ENCODE results near the gene TASOR.

The TASOR gene

DNA sequence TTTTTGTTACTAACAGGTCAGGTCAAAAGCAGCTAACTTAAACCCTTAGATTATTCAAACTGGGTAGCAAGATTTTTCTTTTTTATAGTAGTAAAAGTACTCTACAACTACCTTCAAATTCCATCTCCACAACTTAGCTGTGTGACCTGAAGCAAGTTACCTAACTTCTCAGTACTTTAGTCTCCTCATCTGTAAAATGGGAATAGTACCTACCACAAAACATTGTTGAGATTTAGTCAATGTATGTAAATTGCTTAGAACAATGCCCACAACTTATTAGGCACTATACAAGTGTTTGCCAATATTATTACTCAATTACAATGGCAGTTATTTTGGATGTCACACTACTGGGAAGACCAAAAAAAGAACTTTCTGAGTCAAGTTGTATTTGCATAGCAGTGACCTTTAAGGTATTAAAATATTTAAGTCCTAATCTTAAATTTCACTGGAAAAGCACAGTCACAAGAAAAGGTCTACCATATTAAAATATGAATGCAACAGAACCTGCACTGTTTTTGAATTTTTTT, 2.9 kb downstream of the TASOR start:
- Histone ChIP-seq H3K27me3 (replicated peaks; ENCODE audit: control insufficient read depth, insufficient read depth, low read length) (no peaks in the 10 kb centered on the region), H3K4me3 (replicated peaks; ENCODE audit: low read depth, low read length) (peak overlapping the region; percentile 87), H3K36me3 (ENCODE audit: control insufficient read depth, insufficient read depth, low read length) (no peaks in the 10 kb centered on the region)
- no peak for DNase-seq (ENCODE audit: extremely low read depth, insufficient read length)
- no peak for TF ChIP-seq CTCF (IDR thresholded peaks at IDR 0.05; ENCODE audit: insufficient read depth, low read length, poor library complexity, severe bottlenecking)

DNA sequence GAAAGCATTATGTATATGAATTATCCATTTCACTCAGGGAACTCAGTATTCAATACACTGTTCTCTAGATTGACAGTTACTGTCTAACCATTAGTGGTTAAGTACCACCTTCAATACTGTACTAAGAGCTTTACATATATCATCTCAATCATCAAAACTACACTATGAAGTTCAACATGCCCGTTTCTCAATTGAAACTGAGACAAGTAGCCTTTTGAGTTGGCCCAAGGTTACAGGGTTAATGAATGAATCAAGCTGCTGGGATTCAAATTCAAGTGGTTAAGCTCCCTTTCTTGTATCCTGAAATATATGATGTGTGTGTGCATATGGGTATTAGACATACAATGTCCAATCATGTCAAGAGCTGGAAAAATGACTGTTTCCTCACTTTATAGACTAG, 5.8 kb downstream of the TASOR start:
- peaks cover 2% of the 10 kb centered on the region for H3K36me3 ChIP-seq (ENCODE audit: control insufficient read depth, insufficient read depth, low read length)
- no peaks in the 10 kb centered on the region for H3K27me3 ChIP-seq (replicated peaks; ENCODE audit: control insufficient read depth, insufficient read depth, low read length)
- TF ChIP-seq CTCF (IDR thresholded peaks at IDR 0.05; ENCODE audit: insufficient read depth, low read length, poor library complexity, severe bottlenecking): no peak
- no peak for DNase-seq (ENCODE audit: extremely low read depth, insufficient read length)
- H3K4me3 ChIP-seq (replicated peaks; ENCODE audit: low read depth, low read length): no peak overlapping the region

GRCh38 chr3:56673781-56674457, 9.1 kb downstream of the TASOR start:
- no peak overlapping the region for H3K4me3 ChIP-seq (replicated peaks; ENCODE audit: low read depth, low read length)
- DNase-seq (ENCODE audit: extremely low read depth, insufficient read length): no peak
- peaks cover 4% of the 10 kb centered on the region for H3K36me3 ChIP-seq (ENCODE audit: control insufficient read depth, insufficient read depth, low read length)
- no peaks in the 10 kb centered on the region for H3K27me3 ChIP-seq (replicated peaks; ENCODE audit: control insufficient read depth, insufficient read depth, low read length)
- no peak for TF ChIP-seq CTCF (IDR thresholded peaks at IDR 0.05; ENCODE audit: insufficient read depth, low read length, poor library complexity, severe bottlenecking)

GRCh38 chr3:56667973-56668579, 15.0 kb downstream of the TASOR start:
- DNase-seq (ENCODE audit: extremely low read depth, insufficient read length): no peak
- Histone ChIP-seq H3K4me3 (replicated peaks; ENCODE audit: low read depth, low read length) (no peak overlapping the region), H3K36me3 (ENCODE audit: control insufficient read depth, insufficient read depth, low read length) (peaks cover 13% of the 10 kb centered on the region), H3K27me3 (replicated peaks; ENCODE audit: control insufficient read depth, insufficient read depth, low read length) (no peaks in the 10 kb centered on the region)
- no peak for TF ChIP-seq CTCF (IDR thresholded peaks at IDR 0.05; ENCODE audit: insufficient read depth, low read length, poor library complexity, severe bottlenecking)

DNA sequence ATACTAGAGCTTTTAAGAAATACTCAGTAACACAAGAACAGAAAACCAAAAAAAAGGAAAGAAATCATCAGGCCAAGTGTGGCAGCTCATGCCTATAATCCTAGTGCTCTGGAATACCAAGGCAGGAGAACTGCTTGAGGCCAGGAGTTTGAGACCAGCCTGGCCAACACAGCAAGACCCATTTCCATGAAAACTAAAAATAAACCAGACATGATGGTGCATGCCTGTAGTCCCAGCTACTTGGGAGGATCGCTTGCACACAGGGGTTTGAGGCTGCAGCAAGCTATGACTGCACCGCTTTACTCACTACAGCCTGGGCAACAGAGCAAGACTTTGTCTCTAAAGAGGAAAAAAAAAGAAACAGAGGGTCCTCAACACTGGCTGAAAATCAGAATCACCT, 18.2 kb downstream of the TASOR start:
- H3K36me3 ChIP-seq (ENCODE audit: control insufficient read depth, insufficient read depth, low read length): peaks cover 10% of the 10 kb centered on the region
- H3K27me3 ChIP-seq (replicated peaks; ENCODE audit: control insufficient read depth, insufficient read depth, low read length): no peaks in the 10 kb centered on the region
- no peak overlapping the region for H3K4me3 ChIP-seq (replicated peaks; ENCODE audit: low read depth, low read length)
- no peak for DNase-seq (ENCODE audit: extremely low read depth, insufficient read length)
- no peak for TF ChIP-seq CTCF (IDR thresholded peaks at IDR 0.05; ENCODE audit: insufficient read depth, low read length, poor library complexity, severe bottlenecking)

Data from GM06990 (cell line).